Testis (tissue), 3 donors: ENCODE data around the gene GYS1. TPM values are rescaled to one million over a fixed set of nuclear protein-coding genes. Genes with fewer than 3 reads are reported as not detected.
"Not testable (repeated sequence)": the region's sequence is repeated elsewhere in the genome, so short reads cannot be mapped to it uniquely, and the experiment has no call there.

ENCODE experiments used
- DNase-seq: peaks from one replicate; pipeline ENCODE4 v3.0.0-alpha.2; 2019
- H3K27ac ChIP-seq, 2 donors: fragments of 200-600 bp; sonication (generic); one replicate each; pipeline ENCODE4 v1.5.1; 2019
- H3K27me3 ChIP-seq: fragments of 200-600 bp; sonication (generic); one replicate; pipeline ENCODE4 v1.5.1; 2019
- H3K36me3 ChIP-seq: fragments of 200-600 bp; sonication (generic); one replicate; pipeline ENCODE4 v1.5.1; 2017; ENCODE audit warnings: low read depth; ENCODE audit errors: missing control alignments
- H3K4me1 ChIP-seq: fragments of 200-600 bp; sonication (generic); one replicate; pipeline ENCODE4 v1.5.1; 2019
- H3K4me3 ChIP-seq, 2 donors: fragments of 200-600 bp; sonication (generic); one replicate each; pipeline ENCODE4 v1.5.1; 2017 to 2019
- H3K9me3 ChIP-seq: fragments of 200-600 bp; sonication (generic); one replicate; pipeline ENCODE4 v1.5.1; 2017
- CTCF ChIP-seq, 3 experiments: fragments of 450-650 bp in 2 of 3; fragments of 200-600 bp in 1 of 3; sonication (generic) in 1 of 3; IDR thresholded peaks; one replicate each; pipeline ENCODE4 v1.5.1; 2016 to 2019; ENCODE audit warnings: antibody characterized with exemption in 3 of 3, mild to moderate bottlenecking in 2 of 3, moderate library complexity in 1 of 3
- WGBS, 2 donors: methylation state at CpG; one replicate each; pipeline ENCODE4 v1.1.5; 2018; 5-methylcytosine and 5-hydroxymethylcytosine counted together
- intact Hi-C: fragments of 100-400 bp; cut with DNase I; formaldehyde crosslinking; loops from one replicate; pipeline ENCODE4 v1.15.1; 2023; ENCODE audit warnings: low total_unique reads
- polyA plus RNA-seq: library from polyadenylated mRNA; stranded (reverse); fragments of 350-450 nt; fragmentation: Illumina TruSeq; extraction: RNeasy Lipid Tissue Mini Kit (QIAGEN cat#74804); gene quantifications from one replicate; pipeline ENCODE4 v1.2.3, GENCODE V29; 2014; ENCODE audit warnings: low read depth, low replicate concordance; ENCODE audit not compliant: insufficient read depth
- total RNA-seq, 2 donors: library from RNA; depleted of rRNA; stranded (reverse); fragments of >200 nt; gene quantifications; one replicate each; pipeline ENCODE4 v1.2.3, GENCODE V29; 2016

The GYS1 gene
- total and polyA plus RNA-seq, 3 donors from 2014 or later, result 13.8 to 23.6 (median 21.1) TPM

DNA sequence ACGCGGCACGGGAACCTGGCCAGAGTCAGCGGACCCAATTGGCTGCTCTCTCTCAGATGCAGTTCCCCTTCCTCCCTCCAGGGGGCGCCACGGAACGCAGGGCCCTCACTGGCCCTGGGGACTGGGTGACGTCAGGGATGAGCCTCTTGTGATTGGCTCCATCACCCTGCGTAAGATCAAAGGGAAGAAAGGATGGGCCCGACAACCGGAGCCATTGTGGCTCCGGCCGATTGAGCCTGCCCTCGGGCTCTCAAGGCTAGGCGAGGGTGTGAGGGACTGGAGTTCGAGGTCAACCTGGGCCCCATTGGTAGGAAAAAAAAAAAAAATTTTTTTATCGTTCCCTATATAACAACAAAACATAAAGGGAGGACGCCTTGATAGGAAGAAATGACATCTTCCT lies 43.7 kb upstream of the GYS1 start, which contains the start of gene CGB1:
Gene CGB1, minus strand, starts transcription at position 81 of the 400 bp plus-strand sequence. CDS start 184 bp downstream, outside the sequence.
- H3K4me3 ChIP-seq, H3K27me3 ChIP-seq, H3K4me1 ChIP-seq, H3K27ac ChIP-seq, intact Hi-C loops, H3K9me3 ChIP-seq, H3K36me3 ChIP-seq: not testable (repeated sequence)
- peak in 2 of 3 experiments; percentile 59 to 74 for TF ChIP-seq CTCF (IDR thresholded peaks at IDR 0.05)
- peak; percentile 83 for DNase-seq
- 33 to 60% methylated on average over 18 of the region's 18 CpGs for WGBS, 2 donors

- H3K4me1 ChIP-seq, intact Hi-C loops, H3K27me3 ChIP-seq, H3K27ac ChIP-seq, H3K36me3 ChIP-seq, H3K9me3 ChIP-seq, H3K4me3 ChIP-seq: not testable (repeated sequence)
- DNase-seq, result peak; percentile 81
- TF ChIP-seq CTCF (IDR thresholded peaks at IDR 0.05), result peak in 2 of 3 experiments; percentile 48 to 74
- WGBS, 2 donors, result 10 to 25% methylated on average over 20 to 28 of the region's 28 CpGs
These were observed 38.7 kb upstream of the GYS1 start, which contains the start of gene CGB2 for GRCh38 chr19:49031642-49032301. Gene CGB2 (plus strand): TSS chr19:49031890. CDS start chr19:49032096, 206 bp downstream.

DNA sequence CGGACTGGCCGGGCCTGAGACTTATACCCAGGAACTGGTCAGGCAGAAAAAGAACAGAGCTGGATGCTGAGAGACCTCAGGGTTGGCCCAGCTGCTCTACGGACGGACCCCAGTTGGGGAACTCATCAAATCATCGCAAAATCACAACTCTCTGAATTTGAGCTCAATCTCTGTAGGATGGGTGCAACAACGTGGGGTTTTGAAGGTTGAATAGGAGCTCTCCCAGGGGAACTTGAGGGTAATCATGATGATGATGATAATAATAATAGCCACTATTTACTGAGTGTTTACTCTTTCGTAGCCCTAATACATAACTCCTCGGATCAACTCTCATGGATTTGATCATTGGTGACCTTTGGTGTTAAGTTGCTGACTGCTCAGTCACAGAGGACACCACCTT lies 37.2 kb upstream of the GYS1 start:
- H3K9me3 ChIP-seq, H3K27ac ChIP-seq, H3K36me3 ChIP-seq, intact Hi-C loops, H3K4me1 ChIP-seq, DNase-seq, H3K4me3 ChIP-seq, H3K27me3 ChIP-seq: not testable (repeated sequence)
- whole genome bisulfite sequencing, 2 donors, result 90 to 98% methylated on average over 4 to 6 of the region's 8 CpGs

- H3K4me1 ChIP-seq, result not testable (repeated sequence)
These were observed 36.6 kb upstream of the GYS1 start for GRCh38 chr19:49029749-49030148.

DNA sequence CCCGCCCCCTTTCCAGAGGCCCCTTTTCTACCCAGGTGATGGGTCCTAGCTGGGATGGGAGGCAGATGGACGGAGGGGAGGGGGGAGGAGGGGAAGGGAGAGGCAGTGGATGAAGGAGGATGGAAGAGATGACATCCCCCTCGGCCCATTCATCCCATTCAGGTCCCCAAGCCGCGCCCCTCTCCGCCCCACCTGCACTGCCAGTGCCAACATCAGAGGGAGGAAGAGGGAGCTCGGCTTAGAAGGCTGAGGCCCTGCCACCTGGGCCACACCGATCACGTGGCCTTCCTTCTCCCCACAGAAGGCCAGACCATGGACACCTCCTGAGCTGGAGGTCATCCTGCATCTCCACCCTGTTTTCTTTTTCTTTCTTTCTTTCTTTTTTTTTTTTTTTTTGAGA lies 35.6 kb upstream of the GYS1 start:
- H3K4me1 ChIP-seq, H3K27ac ChIP-seq, H3K36me3 ChIP-seq, intact Hi-C loops, H3K27me3 ChIP-seq, DNase-seq, H3K4me3 ChIP-seq, H3K9me3 ChIP-seq: not testable (repeated sequence)
- 74 to 86% methylated on average over 8 to 9 of the region's 9 CpGs for WGBS, 2 donors

More at GRCh38 chr19:49029749-49030148, 36.6 kb upstream of the GYS1 start:
- DNase-seq, H3K4me3 ChIP-seq, H3K9me3 ChIP-seq, H3K36me3 ChIP-seq, H3K27ac ChIP-seq, H3K27me3 ChIP-seq, intact Hi-C loops: not testable (repeated sequence)
- 91 to 94% methylated on average over 5 to 14 of the region's 14 CpGs for WGBS, 2 donors

DNA sequence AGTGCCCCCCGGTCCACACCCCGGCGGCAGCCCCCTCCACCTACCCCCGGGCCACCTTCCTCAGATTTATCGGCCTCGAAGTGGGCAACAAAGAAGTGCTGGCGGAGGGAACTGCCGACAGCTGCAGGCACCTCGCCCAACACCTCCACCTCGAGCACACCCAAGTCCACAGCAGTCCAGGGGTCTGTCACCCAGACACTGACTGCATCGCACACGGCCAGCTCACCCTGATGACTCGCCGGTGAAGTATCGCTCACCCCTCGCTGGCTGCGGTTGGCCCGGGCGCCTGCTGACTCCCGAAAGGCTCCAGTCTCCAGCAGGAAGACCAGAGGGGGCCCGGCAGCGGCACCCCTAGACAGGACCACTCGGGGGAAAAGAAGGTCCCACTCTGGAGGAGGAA lies 32.5 kb upstream of the GYS1 start:
- H3K4me3 ChIP-seq, H3K4me1 ChIP-seq, DNase-seq, H3K27ac ChIP-seq, intact Hi-C loops, H3K9me3 ChIP-seq, H3K27me3 ChIP-seq, H3K36me3 ChIP-seq: not testable (repeated sequence)
- 87 to 90% methylated on average over 13 to 23 of the region's 23 CpGs for WGBS, 2 donors

DNA sequence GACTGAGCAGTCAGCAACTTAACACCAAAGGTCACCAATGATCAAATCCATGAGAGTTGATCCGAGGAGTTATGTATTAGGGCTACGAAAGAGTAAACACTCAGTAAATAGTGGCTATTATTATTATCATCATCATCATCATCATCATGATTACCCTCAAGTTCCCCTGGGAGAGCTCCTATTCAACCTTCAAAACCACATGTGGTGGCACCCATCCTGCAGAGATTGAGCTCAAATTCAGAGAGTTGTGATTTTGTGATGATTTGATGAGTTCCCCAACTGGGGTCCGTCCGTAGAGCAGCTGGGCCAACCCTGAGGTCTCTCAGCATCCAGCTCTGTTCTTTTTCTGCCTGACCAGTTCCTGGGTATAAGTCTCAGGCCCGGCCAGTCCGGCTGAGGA lies 32.0 kb upstream of the GYS1 start:
- H3K36me3 ChIP-seq, H3K4me3 ChIP-seq: not testable (repeated sequence)

DNA sequence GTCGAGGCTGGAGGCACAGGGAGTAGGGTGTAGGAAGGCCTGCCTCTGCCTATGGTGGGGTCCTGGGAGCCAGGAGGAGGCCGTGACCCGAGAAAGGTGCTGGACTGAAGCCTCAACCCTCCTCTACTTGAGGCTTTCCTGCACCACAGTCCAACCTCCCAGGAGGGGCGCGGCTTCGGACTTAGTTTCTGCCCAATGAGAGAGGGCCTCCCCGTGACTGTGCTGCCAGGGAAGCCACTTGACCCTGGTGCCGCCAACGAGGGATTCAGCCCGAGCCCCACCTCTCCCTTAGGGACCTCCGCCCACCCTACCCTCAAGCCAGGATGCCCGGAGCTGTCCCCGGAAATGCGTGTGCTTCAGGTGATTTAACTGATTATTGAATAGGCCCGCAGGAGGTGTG lies 31.1 kb upstream of the GYS1 start, which contains the start of gene CGB3:
Gene CGB3, minus strand, starts transcription at position 101 of the 400 bp plus-strand sequence. CDS start 362 bp downstream, outside the sequence.
- H3K27ac ChIP-seq, H3K36me3 ChIP-seq, H3K4me3 ChIP-seq, DNase-seq, H3K4me1 ChIP-seq, intact Hi-C loops, H3K9me3 ChIP-seq, H3K27me3 ChIP-seq: not testable (repeated sequence)
- 85% methylated on average over 13 of the region's 15 CpGs; no CpG with 5 or more reads in 1 of the 2 donors for WGBS, 2 donors

More for the DNA sequence above, 32.0 kb upstream of the GYS1 start:
- H3K9me3 ChIP-seq, DNase-seq, intact Hi-C loops, H3K4me1 ChIP-seq, H3K27ac ChIP-seq, H3K27me3 ChIP-seq: not testable (repeated sequence)
- WGBS, 2 donors, result 94 to 97% methylated on average over 3 to 4 of the region's 6 CpGs
